SK-N-SH treated with all-trans-retinoic acid at 6 μM for 48 hours (cell line): ENCODE measurements around the gene FGF23.

Experiments used
- ATAC-seq: fragments of 200-7000 bp; cut with Tn5 transposase; 3 replicates; pipeline ENCODE4 v1.9.1; 2020; ENCODE audit warnings: mild to moderate bottlenecking, moderate library complexity
- BACH2 ChIP-seq: fragments of 250-450 bp; sonication (Bioruptor Pico); IDR thresholded peaks from 2 replicates; pipeline ENCODE4 v1.9.0; 2021; ENCODE audit warnings: mild to moderate bottlenecking, borderline replicate concordance
- CSDC2 ChIP-seq: fragments of 250-450 bp; sonication (Bioruptor Pico); IDR thresholded peaks from 2 replicates; pipeline ENCODE4 v1.5.0; 2020; ENCODE audit warnings: mild to moderate bottlenecking, moderate library complexity
- ESRRG ChIP-seq: fragments of 250-450 bp; sonication (Bioruptor Pico); IDR thresholded peaks from 2 replicates; pipeline ENCODE4 v1.6.1; 2021; ENCODE audit warnings: mild to moderate bottlenecking
- PPARA ChIP-seq: fragments of 250-450 bp; sonication (Bioruptor Pico); IDR thresholded peaks from 2 replicates; pipeline ENCODE4 v1.5.0; 2020; ENCODE audit warnings: mild to moderate bottlenecking, borderline replicate concordance
- RARB ChIP-seq: fragments of 250-450 bp; sonication (Bioruptor Pico); IDR thresholded peaks from 2 replicates; pipeline ENCODE4 v1.8.0; 2021; ENCODE audit warnings: mild to moderate bottlenecking, moderate library complexity
- SNAI2 ChIP-seq: fragments of 250-450 bp; sonication (Bioruptor Pico); IDR thresholded peaks from 2 replicates; pipeline ENCODE4 v1.5.0; 2020; ENCODE audit warnings: mild to moderate bottlenecking, moderate library complexity
- TCF4 ChIP-seq: fragments of 250-450 bp; sonication (Bioruptor Pico); IDR thresholded peaks from 2 replicates; pipeline ENCODE4 v1.8.0; 2021; ENCODE audit warnings: mild to moderate bottlenecking, moderate library complexity, borderline replicate concordance
- TSHZ2 ChIP-seq: fragments of 250-450 bp; sonication (Bioruptor Pico); IDR thresholded peaks from 2 replicates; pipeline ENCODE4 v1.5.0; 2020; ENCODE audit warnings: mild to moderate bottlenecking, moderate library complexity
- ZC3H10 ChIP-seq: fragments of 250-450 bp; sonication (Bioruptor Pico); IDR thresholded peaks from 2 replicates; pipeline ENCODE4 v1.5.1; 2021; ENCODE audit warnings: mild to moderate bottlenecking, moderate library complexity
- ZFP3 ChIP-seq: fragments of 250-450 bp; sonication (Bioruptor Pico); IDR thresholded peaks from 2 replicates; pipeline ENCODE4 v1.5.0; 2020; ENCODE audit warnings: mild to moderate bottlenecking, moderate library complexity
- ZFP30 ChIP-seq: fragments of 450-650 bp; formaldehyde crosslinking; IDR thresholded peaks from 2 replicates; pipeline ENCODE4 v1.5.0; 2022; ENCODE audit warnings: mild to moderate bottlenecking, moderate library complexity
- ZNF565 ChIP-seq: fragments of 450-650 bp; formaldehyde crosslinking; conservative IDR thresholded peaks from 2 replicates; pipeline ENCODE4 v1.5.0; 2020; ENCODE audit warnings: low read depth, mild to moderate bottlenecking, moderate library complexity
- ZNF70 ChIP-seq: fragments of 450-650 bp; formaldehyde crosslinking; IDR thresholded peaks from 2 replicates; pipeline ENCODE4 v1.5.0; 2020; ENCODE audit warnings: mild to moderate bottlenecking, moderate library complexity
- ZNF8 ChIP-seq: fragments of 450-650 bp; formaldehyde crosslinking; IDR thresholded peaks from 2 replicates; pipeline ENCODE4 v1.5.0; 2020; ENCODE audit warnings: mild to moderate bottlenecking, moderate library complexity
- TF ChIP-seq, protein P1 (sequence below): fragments of 250-450 bp; sonication (Bioruptor Pico); IDR thresholded peaks from 2 replicates; pipeline ENCODE4 v1.8.0; 2021; ENCODE audit warnings: low read depth, mild to moderate bottlenecking, moderate library complexity, borderline replicate concordance
- TF ChIP-seq, protein P2 (sequence below): fragments of 250-450 bp; sonication (Bioruptor Pico); IDR thresholded peaks from 2 replicates; pipeline ENCODE4 v1.5.1; 2020; ENCODE audit warnings: low read depth, mild to moderate bottlenecking, moderate library complexity
- TF ChIP-seq, protein P3 (sequence below): fragments of 250-450 bp; sonication (Bioruptor Pico); IDR thresholded peaks from 2 replicates; pipeline ENCODE4 v1.8.0; 2020; ENCODE audit warnings: mild to moderate bottlenecking, moderate library complexity, borderline replicate concordance

Gene FGF23

GRCh38 chr12:4401117-4401516 is 21.6 kb upstream of the FGF23 start:
- no peak for ATAC-seq
- TF ChIP-seq ZNF8 (CRISPR knock-in tag) (no peak), TSHZ2 (CRISPR knock-in tag) (no peak), BACH2 (CRISPR knock-in tag) (no peak), PPARA (CRISPR knock-in tag) (no peak), ZFP30 (CRISPR knock-in tag) (no peak), TCF4 (CRISPR knock-in tag) (no peak)
- TF ChIP-seq, protein P1, sequence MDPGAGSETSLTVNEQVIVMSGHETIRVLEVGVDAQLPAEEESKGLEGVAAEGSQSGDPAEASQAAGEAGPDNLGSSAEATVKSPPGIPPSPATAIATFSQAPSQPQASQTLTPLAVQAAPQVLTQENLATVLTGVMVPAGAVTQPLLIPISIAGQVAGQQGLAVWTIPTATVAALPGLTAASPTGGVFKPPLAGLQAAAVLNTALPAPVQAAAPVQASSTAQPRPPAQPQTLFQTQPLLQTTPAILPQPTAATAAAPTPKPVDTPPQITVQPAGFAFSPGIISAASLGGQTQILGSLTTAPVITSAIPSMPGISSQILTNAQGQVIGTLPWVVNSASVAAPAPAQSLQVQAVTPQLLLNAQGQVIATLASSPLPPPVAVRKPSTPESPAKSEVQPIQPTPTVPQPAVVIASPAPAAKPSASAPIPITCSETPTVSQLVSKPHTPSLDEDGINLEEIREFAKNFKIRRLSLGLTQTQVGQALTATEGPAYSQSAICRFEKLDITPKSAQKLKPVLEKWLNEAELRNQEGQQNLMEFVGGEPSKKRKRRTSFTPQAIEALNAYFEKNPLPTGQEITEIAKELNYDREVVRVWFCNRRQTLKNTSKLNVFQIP = no peak

GRCh38 chr12:4395818-4396217 is 16.3 kb upstream of the FGF23 start:
- ATAC-seq = no peak
- TF ChIP-seq, protein P2, sequence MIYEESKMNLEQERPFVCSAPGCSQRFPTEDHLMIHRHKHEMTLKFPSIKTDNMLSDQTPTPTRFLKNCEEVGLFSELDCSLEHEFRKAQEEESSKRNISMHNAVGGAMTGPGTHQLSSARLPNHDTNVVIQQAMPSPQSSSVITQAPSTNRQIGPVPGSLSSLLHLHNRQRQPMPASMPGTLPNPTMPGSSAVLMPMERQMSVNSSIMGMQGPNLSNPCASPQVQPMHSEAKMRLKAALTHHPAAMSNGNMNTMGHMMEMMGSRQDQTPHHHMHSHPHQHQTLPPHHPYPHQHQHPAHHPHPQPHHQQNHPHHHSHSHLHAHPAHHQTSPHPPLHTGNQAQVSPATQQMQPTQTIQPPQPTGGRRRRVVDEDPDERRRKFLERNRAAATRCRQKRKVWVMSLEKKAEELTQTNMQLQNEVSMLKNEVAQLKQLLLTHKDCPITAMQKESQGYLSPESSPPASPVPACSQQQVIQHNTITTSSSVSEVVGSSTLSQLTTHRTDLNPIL (CRISPR knock-in tag) = no peak
- TF ChIP-seq, protein P3, sequence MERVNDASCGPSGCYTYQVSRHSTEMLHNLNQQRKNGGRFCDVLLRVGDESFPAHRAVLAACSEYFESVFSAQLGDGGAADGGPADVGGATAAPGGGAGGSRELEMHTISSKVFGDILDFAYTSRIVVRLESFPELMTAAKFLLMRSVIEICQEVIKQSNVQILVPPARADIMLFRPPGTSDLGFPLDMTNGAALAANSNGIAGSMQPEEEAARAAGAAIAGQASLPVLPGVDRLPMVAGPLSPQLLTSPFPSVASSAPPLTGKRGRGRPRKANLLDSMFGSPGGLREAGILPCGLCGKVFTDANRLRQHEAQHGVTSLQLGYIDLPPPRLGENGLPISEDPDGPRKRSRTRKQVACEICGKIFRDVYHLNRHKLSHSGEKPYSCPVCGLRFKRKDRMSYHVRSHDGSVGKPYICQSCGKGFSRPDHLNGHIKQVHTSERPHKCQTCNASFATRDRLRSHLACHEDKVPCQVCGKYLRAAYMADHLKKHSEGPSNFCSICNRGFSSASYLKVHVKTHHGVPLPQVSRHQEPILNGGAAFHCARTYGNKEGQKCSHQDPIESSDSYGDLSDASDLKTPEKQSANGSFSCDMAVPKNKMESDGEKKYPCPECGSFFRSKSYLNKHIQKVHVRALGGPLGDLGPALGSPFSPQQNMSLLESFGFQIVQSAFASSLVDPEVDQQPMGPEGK (CRISPR knock-in tag) = no peak
- TF ChIP-seq ESRRG (CRISPR knock-in tag) (no peak), TSHZ2 (CRISPR knock-in tag) (no peak), ZNF565 (no peak), RARB (CRISPR knock-in tag) (no peak), ZFP3 (CRISPR knock-in tag) (no peak), ZC3H10 (CRISPR knock-in tag) (no peak)

GRCh38 chr12:4393211-4393610 is 13.7 kb upstream of the FGF23 start:
- ATAC-seq = no peak

More at GRCh38 chr12:4393211-4393610, 13.7 kb upstream of the FGF23 start:
- TF ChIP-seq ESRRG (CRISPR knock-in tag) (no peak), TSHZ2 (CRISPR knock-in tag) (no peak), ZFP3 (CRISPR knock-in tag) (no peak), ZNF565 (no peak), TCF4 (CRISPR knock-in tag) (no peak), CSDC2 (CRISPR knock-in tag) (no peak), ZC3H10 (CRISPR knock-in tag) (no peak), BACH2 (CRISPR knock-in tag) (no peak), ZNF70 (CRISPR knock-in tag) (no peak), SNAI2 (no peak)
- TF ChIP-seq, protein P1 = no peak
- TF ChIP-seq, protein P3 (CRISPR knock-in tag) = no peak
